Activated T-cell treated with anti-CD3 and anti-CD28 coated beads for 48 hours (primary cell): ENCODE data around the gene C3AR1.
"Not testable (repeated sequence)": the region's sequence is repeated elsewhere in the genome, so short reads cannot be mapped to it uniquely, and the experiment has no call there.

Source experiments
- DNase-seq: peaks from one replicate; pipeline ENCODE4 v3.0.0-alpha.2; 2020; ENCODE audit warnings: low read depth

Gene C3AR1

GRCh38 chr12:8027856-8028255 is 38.3 kb downstream of the C3AR1 start:
- DNase-seq: no peak

GRCh38 chr12:8026291-8026900 is 39.8 kb downstream of the C3AR1 start:
- peak; percentile 91 for DNase-seq

DNA sequence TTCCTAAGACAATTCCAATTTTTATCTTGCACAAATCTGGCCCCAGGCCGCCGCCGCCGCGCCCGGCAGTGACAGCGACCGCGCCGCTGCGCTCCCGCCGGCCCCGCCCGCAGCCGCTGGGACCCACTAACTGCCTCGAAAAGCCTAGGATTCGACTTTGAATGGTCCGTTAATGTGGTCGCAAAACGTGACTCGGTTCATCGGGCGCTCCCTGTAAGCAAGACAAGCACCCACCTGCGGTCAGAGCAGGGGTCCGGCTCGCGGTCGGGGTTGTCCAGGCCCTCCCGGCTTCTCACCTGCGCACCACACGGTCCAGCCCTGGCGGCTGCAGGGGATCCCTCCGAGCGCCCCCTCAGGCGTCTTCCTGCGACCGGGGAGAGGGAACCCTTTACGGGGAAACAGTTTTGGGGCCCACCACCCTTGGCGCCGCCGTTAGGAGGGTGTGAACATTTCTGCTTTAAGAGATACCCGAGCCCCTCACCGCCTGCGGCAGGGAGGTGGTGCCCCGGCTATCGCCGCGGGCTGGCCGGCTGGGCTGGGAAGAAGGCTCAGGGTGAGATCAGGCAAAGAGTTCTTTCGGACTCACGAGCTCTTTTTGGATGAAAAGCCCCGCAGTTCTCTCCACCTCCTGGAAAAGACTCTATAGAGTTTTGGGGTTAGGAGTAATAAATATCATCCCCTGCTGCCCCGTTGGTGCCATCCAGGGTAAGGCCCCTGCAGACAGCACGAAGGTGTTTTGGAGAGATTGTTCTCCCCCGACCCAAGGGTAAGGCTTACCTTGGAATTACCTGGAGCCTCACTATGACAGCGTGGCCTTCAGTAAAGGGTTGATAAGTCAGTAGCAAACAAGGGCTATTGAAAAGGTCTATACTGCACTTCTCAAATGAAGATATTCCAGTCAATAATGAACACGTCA is 47.2 kb downstream of the C3AR1 start:
- DNase-seq: no peak

- DNase-seq: not testable (repeated sequence)
These were observed 47.9 kb downstream of the C3AR1 start for GRCh38 chr12:8018213-8018612.

GRCh38 chr12:8014836-8015235 is 51.3 kb downstream of the C3AR1 start:
- DNase-seq: no peak

DNA sequence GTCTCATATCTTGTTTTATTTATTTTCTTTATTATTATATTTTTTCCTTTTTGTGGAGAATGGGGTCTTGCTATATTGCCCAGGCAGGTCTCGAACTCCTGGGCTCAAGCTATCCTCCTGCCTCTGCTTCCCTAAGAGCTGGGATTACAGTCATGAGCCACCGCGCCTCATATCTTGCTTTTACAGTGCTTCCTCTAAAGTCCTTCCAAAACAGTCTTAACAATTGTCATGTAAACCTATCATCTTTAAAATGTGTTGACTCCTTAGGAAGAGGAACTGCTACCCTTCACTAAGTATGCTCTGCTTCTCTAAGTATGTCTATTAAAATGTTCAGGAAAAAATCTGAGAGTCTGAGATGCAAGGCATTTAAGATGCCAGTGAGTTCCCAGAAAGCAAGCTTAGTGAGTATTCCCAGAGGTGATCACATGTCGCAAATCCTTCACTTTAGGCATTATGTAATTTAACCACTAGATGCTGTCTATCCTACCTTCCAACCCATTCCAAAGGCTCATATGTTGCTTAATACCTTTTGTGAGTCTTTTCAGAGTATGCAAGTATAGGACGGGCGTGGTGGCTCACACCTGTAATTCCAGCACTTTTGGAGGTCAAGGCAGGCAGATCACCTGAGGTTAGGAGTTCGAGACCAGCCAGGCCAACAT is 53.4 kb downstream of the C3AR1 start:
- no peak for DNase-seq

DNA sequence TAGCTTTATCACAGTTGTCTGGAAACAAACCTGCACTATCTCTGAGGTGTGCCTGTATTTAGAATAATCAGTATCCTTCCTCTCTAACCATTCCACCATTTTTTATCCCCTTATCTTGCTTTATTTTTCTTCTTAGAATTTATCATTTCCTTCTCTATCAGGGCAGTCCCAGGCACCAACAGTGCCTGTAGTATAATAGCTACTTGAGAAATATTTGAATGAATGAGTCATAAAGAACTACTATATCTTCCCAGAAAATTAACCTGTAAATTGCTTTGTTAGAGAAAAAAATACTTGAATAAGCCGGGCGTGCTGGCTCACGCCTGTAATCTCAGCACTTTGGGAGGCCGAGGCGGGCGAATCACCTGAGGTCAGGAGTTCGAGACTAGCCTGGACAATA is 54.8 kb downstream of the C3AR1 start:
- DNase-seq: no peak
